Measurements from ENCODE around the gene ITPR3. TPM values are rescaled to one million over a fixed set of nuclear protein-coding genes. Genes with fewer than 3 reads are reported as not detected.

The ITPR3 gene
- polyA plus RNA-seq, 1 donor (not counting 4 experiments of a cell fraction or from before 2014, with no cell fraction given), result 43.3 TPM

DNA sequence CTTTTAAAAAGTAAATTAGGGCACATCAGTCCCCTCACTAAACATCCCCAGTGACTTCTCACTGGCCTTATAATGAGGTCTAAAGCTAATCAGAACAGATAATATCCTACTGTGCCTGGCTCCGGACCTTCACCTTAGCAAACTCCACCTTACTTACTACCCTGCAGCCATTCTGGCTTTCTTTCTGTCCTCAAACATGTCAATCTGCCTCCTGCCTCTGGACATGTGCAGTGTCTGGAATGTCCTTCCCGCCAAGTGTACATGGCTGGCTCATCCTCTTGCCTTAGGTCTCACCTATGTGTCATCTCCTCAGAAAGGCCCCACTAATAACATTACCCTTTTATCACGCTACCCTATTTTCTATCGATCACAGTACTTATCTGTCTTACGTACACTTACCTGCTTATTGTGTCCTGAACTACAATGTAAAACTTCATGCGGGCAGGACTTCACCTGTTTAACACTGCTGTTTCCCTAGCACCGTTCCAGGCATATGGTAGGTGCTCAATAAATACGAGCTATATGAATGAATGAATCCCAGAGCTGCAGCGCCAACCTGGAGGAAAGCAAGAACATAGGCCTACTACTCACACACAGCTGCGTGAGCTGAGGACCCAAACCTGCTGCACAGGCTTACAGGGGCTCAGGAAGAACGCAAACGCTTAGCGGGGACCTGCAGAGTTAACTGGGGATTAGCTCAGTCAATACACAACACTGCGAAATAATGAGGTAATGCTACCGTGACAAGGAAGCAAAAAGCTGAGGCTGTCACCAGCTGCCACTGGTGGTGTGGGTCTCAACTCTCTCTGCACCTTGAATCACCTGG lies 89.4 kb downstream of the ITPR3 start:
- Histone ChIP-seq H3K4me1 (ENCODE audit: control insufficient read depth, extremely low read depth, insufficient read depth, low read length) (peaks cover 31% of the 10 kb centered on the region), H3K27ac (ENCODE audit: control insufficient read depth, insufficient read depth, low read length) (peak overlapping the region; percentile 95), H3K9me3 (ENCODE audit: control insufficient read depth, low read depth, low read length) (no peaks in the 10 kb centered on the region), H3K79me2 (ENCODE audit: control insufficient read depth, insufficient read depth, low read length) (peaks cover 16% of the 10 kb centered on the region), H3K36me3 (ENCODE audit: control insufficient read depth in 2 of 2, extremely low read depth in 1 of 2, insufficient read depth in 2 of 2, low read length in 2 of 2) (peaks cover 11 to 34% of the 10 kb centered on the region in 2 experiments), H2AFZ (ENCODE audit: control insufficient read depth, low read length) (peak overlapping the region; percentile 97), H3K4me2 (ENCODE audit: control insufficient read depth, extremely low read depth, insufficient read depth, low read depth, low read length) (peak overlapping the region; percentile 100), H4K20me1 (ENCODE audit: control insufficient read depth, extremely low read depth, insufficient read depth, low read length) (no peaks in the 10 kb centered on the region), H3K27me3 (ENCODE audit: control insufficient read depth, extremely low read depth, insufficient read depth, low read length) (no peaks in the 10 kb centered on the region), H3K4me3 (ENCODE audit: control insufficient read depth in 2 of 3, extremely low read depth in 1 of 3, insufficient read depth in 2 of 3, low read depth in 1 of 3, low read length in 3 of 3) (peak overlapping the region; percentile 78 to 93 (median 87)), H3K9me1 (ENCODE audit: control insufficient read depth, extremely low read depth, insufficient read depth, low read length) (peaks cover 2% of the 10 kb centered on the region), H3K9ac (ENCODE audit: control insufficient read depth, extremely low read depth, insufficient read depth, low read length) (peak overlapping the region; percentile 98)
- DNase-seq (ENCODE audit: low read depth, low spot score) (no peak), FAIRE-seq (no peak)
- dilution Hi-C loops (cut with MboI; ENCODE audit: extremely low pct_ligation_motif_present, low sequenced_read_pairs), result no loop called here
- no peak for TF ChIP-seq EZH2 (IDR thresholded peaks at IDR 0.05; ENCODE audit: low read length)
- TF ChIP-seq, protein P1, sequence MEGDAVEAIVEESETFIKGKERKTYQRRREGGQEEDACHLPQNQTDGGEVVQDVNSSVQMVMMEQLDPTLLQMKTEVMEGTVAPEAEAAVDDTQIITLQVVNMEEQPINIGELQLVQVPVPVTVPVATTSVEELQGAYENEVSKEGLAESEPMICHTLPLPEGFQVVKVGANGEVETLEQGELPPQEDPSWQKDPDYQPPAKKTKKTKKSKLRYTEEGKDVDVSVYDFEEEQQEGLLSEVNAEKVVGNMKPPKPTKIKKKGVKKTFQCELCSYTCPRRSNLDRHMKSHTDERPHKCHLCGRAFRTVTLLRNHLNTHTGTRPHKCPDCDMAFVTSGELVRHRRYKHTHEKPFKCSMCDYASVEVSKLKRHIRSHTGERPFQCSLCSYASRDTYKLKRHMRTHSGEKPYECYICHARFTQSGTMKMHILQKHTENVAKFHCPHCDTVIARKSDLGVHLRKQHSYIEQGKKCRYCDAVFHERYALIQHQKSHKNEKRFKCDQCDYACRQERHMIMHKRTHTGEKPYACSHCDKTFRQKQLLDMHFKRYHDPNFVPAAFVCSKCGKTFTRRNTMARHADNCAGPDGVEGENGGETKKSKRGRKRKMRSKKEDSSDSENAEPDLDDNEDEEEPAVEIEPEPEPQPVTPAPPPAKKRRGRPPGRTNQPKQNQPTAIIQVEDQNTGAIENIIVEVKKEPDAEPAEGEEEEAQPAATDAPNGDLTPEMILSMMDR (optimal IDR thresholded peaks at IDR 0.05 in 1 of 3, IDR thresholded peaks at IDR 0.05 in 1 of 3, conservative IDR thresholded peaks at IDR 0.05 in 1 of 3; ENCODE audit: extremely low read depth in 1 of 3, insufficient read depth in 2 of 3, low read length in 3 of 3), result no peak

- Histone ChIP-seq H3K27ac (ENCODE audit: control insufficient read depth, insufficient read depth, low read length) (peak within 1 kb of the TSS; percentile 95), H3K27me3 (ENCODE audit: control insufficient read depth, extremely low read depth, insufficient read depth, low read length) (no peaks in the 10 kb centered on the region), H3K4me1 (ENCODE audit: control insufficient read depth, extremely low read depth, insufficient read depth, low read length) (peaks cover 32% of the 10 kb centered on the region), H3K79me2 (ENCODE audit: control insufficient read depth, insufficient read depth, low read length) (peaks cover 16% of the 10 kb centered on the region), H3K36me3 (ENCODE audit: control insufficient read depth in 2 of 2, extremely low read depth in 1 of 2, insufficient read depth in 2 of 2, low read length in 2 of 2) (peaks cover 11 to 34% of the 10 kb centered on the region in 2 experiments), H3K9me3 (ENCODE audit: control insufficient read depth, low read depth, low read length) (no peaks in the 10 kb centered on the region), H4K20me1 (ENCODE audit: control insufficient read depth, extremely low read depth, insufficient read depth, low read length) (no peaks in the 10 kb centered on the region), H3K4me2 (ENCODE audit: control insufficient read depth, extremely low read depth, insufficient read depth, low read depth, low read length) (peak within 1 kb of the TSS; percentile 100), H3K4me3 (ENCODE audit: control insufficient read depth in 2 of 3, extremely low read depth in 1 of 3, insufficient read depth in 2 of 3, low read depth in 1 of 3, low read length in 3 of 3) (peak within 1 kb of the TSS; percentile 78 to 93 (median 87)), H3K9ac (ENCODE audit: control insufficient read depth, extremely low read depth, insufficient read depth, low read length) (peak within 1 kb of the TSS; percentile 98), H3K9me1 (ENCODE audit: control insufficient read depth, extremely low read depth, insufficient read depth, low read length) (peaks cover 2% of the 10 kb centered on the region), H2AFZ (ENCODE audit: control insufficient read depth, low read length) (peak within 1 kb of the TSS; percentile 97)
- peak; percentile 79 for DNase-seq (ENCODE audit: low read depth, low spot score)
- TF ChIP-seq, protein P1 (optimal IDR thresholded peaks at IDR 0.05 in 1 of 3, IDR thresholded peaks at IDR 0.05 in 1 of 3, conservative IDR thresholded peaks at IDR 0.05 in 1 of 3; ENCODE audit: extremely low read depth in 1 of 3, insufficient read depth in 2 of 3, low read length in 3 of 3), result peak; percentile 75 to 97 (median 83)
- no peak for TF ChIP-seq EZH2 (IDR thresholded peaks at IDR 0.05; ENCODE audit: low read length)
- dilution Hi-C loops (cut with MboI; ENCODE audit: extremely low pct_ligation_motif_present, low sequenced_read_pairs), result no loop called here
- FAIRE-seq, result peak; percentile 9
Observed at GRCh38 chr6:33711140-33712129, 90.3 kb downstream of the ITPR3 start, which contains the start of gene UQCC2. UQCC2 (minus strand) TSS chr6:33711700; CDS start chr6:33711686, 14 bp downstream.

Data from keratinocyte (primary cell).